Right cardiac atrium (tissue), 5 donors: Measurements from ENCODE around the gene TIAL1. TPM values are rescaled to one million over a fixed set of nuclear protein-coding genes. Genes with fewer than 3 reads are reported as not detected.

Experiments used
- ATAC-seq, 2 donors: fragments of 200-7000 bp; cut with Tn5 transposase; one replicate each; pipeline versions ENCODE4 v1.8.0 to v1.9.1; 2020; ENCODE audit warnings: moderate library complexity in 2 of 2, mild to moderate bottlenecking in 1 of 2
- DNase-seq, 3 donors: peaks; one replicate each; pipeline ENCODE4 v3.0.0-alpha.2; 2020
- H3K27ac ChIP-seq: one replicate; pipeline ENCODE4 v1.5.1; 2013; ENCODE audit warnings: mild to moderate bottlenecking, low read length, control low read depth, moderate library complexity
- H3K27me3 ChIP-seq: one replicate; pipeline ENCODE4 v1.6.1; 2013; ENCODE audit not compliant: control insufficient read depth, insufficient read depth
- H3K4me1 ChIP-seq: one replicate; pipeline ENCODE4 v1.6.1; 2013; ENCODE audit warnings: low read length; ENCODE audit not compliant: control insufficient read depth, insufficient read depth
- H3K4me3 ChIP-seq: one replicate; pipeline ENCODE4 v1.5.1; 2013; ENCODE audit warnings: low read length, control low read depth
- H3K9me3 ChIP-seq: one replicate; pipeline ENCODE4 v1.6.1; 2013; ENCODE audit warnings: low read length; ENCODE audit not compliant: control insufficient read depth
- WGBS: extraction: QIAGEN DNeasy Blood & Tissue Kit; methylation state at CpG from one replicate; pipeline ENCODE4 v1.1.7; 2013; 5-methylcytosine and 5-hydroxymethylcytosine counted together
- intact Hi-C, 4 donors: fragments of 100-400 bp; cut with DNase I; formaldehyde crosslinking; loops; one replicate each; pipeline versions ENCODE4 v1.11.0 to v1.14.0; 2022 to 2023
- polyA plus RNA-seq: library from polyadenylated mRNA; stranded (reverse); fragments of 200-250 nt; gene quantifications from one replicate; pipeline ENCODE4 v1.2.3, GENCODE V29; 2013
- total RNA-seq, 4 donors: library from RNA; stranded (reverse); fragmentation: NEBNext Ultra II Directional; extraction: Animal tissue kit (Norgen Biotek cat#: 25700); gene quantifications; one replicate each; pipeline ENCODE4 v1.2.1, GENCODE V29; 2021
- donor health status: healthy with polysubstance abuse.
- donor health status: DM: no; HTN: yes; CAD: no.
- donor health status: DM: no; HTN: no; CAD: no.
- donor health status: DM: no; HTN: yes; CAD: no; lungs with severe emphysema.
- donor health status: DM: yes; HTN: yes; CAD: no.

Gene TIAL1
- total and polyA plus RNA-seq, 5 donors: 37.7 to 92.6 (median 84.1) TPM

DNA sequence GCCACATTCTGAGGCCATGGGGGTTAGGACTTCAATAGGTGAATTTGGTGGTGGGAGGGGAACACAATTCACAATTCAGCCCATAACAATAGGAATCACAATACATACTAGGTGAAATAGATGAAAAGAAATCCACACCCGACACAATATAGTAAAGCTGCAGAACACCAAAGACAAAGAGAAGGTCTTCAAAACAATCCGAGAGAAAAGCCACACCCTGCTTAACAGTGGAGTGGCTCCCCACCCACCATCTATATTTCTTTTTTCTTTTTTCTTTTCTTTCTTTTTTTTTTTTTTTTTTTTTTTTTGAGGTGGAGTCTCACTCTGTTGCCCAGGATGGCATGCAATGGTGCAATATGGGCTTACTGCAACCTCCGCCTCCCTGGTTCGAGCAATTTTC is 14.7 kb upstream of the TIAL1 start:
- no peaks in the 10 kb centered on the region for H3K4me1 ChIP-seq
- no peaks in the 10 kb centered on the region for H3K27me3 ChIP-seq
- intact Hi-C loops: loop anchor here in 1 of 4 donors (10.0 kb wide), 1 partner anchor 253 kb away; no protein-coding TSS in a partner anchor
- H3K27ac ChIP-seq: no peak overlapping the region
- 69% methylated on average over 4 of the region's 4 CpGs for WGBS
- ATAC-seq: no peak
- H3K9me3 ChIP-seq: no peaks in the 10 kb centered on the region
- H3K4me3 ChIP-seq: no peak overlapping the region
- DNase-seq: no peak

DNA sequence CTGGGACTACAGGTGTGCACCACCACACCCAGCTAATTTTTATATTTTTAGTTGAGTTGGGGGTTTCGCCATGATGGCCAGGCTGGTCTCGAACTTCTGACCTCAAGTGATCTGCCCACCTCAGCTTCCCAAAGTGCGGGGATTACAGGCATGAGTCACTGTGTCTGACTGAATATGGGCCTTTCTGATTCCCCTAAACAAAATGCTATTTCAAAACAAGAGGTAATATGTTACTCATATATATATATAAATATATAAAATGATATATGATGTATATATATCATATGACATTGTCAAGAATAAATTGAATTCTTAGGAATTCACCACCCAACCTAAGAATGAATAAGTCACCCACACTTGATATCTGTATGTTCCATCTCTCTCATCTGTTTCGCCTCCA is 12.8 kb upstream of the TIAL1 start:
- Histone ChIP-seq H3K27me3 (no peaks in the 10 kb centered on the region), H3K9me3 (no peaks in the 10 kb centered on the region), H3K27ac (no peak overlapping the region), H3K4me1 (no peaks in the 10 kb centered on the region), H3K4me3 (no peak overlapping the region)
- intact Hi-C loops: no loop called here
- no peak for ATAC-seq
- WGBS: 96% methylated on average over 4 of the region's 4 CpGs
- no peak for DNase-seq

DNA sequence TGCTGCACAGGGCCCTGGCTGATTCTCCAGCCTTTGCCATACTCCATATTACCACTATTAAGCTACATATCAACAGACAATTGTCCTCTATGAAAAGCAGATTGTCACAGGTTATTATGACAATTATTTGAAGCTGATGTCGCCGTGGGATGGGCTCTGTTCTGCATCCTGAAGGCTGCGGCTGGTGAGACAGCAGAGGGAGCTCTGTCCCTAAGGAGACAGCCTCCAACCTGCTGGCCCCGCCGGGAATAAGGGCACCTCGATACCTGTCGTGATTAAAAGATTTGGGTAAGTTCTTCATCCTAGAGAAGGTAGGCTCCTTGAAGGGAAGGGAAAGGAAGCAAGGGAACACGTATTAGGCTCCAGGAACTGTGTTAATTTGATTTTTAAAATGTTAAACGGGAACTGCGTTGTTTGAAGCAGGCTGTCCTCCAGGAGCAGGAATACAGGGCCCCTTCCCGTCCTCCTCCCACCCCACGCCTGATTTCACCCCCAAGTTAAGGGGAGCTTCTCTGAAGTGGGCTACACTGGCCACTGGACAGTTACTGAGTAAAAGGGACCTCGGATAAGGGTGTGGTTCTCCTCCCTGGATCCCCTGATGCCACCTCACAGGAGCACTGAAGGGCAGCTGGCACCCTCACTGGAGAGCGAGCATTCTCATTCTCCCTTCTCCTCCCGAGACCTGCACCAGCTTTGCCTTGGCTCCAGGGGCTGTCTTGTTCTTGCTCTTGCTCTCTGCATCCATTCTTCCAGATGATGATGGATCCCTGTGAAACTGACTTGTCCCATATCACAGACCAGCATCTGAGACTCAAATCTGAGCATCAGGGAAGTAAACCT is 11.8 kb upstream of the TIAL1 start:
- Histone ChIP-seq H3K4me3 (peak overlapping the region; percentile 8), H3K27me3 (no peaks in the 10 kb centered on the region), H3K9me3 (no peaks in the 10 kb centered on the region), H3K4me1 (no peaks in the 10 kb centered on the region), H3K27ac (no peak overlapping the region)
- DNase-seq (peak in 2 of 3 donors; percentile 21 to 75), ATAC-seq (peak; percentile 86 to 88)
- intact Hi-C loops: no loop called here
- WGBS: 20% methylated on average over 15 of the region's 15 CpGs

DNA sequence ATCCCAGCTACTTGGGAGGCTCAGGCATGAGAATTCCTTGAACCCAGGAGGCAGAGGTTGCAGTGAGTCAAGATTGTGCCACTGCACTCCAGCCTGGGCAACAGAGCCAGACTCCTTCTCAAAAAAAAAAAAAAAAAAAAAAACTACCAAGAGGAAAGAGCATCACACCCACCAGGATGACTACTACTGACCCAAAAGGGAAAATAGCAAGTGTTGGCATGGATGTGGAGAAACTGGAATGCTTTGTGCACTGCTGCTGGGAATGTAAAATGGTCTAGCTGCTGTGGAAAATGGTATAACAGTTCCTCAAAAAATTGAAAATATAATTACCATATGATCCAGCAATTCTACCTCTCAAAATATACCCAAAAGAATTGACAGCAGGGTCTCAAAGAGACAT is 7.7 kb upstream of the TIAL1 start:
- no peak for ATAC-seq
- H3K4me1 ChIP-seq: no peaks in the 10 kb centered on the region
- no peaks in the 10 kb centered on the region for H3K27me3 ChIP-seq
- no peak overlapping the region for H3K4me3 ChIP-seq
- intact Hi-C loops: no loop called here
- H3K27ac ChIP-seq: no peak overlapping the region
- no peaks in the 10 kb centered on the region for H3K9me3 ChIP-seq
- DNase-seq: no peak

DNA sequence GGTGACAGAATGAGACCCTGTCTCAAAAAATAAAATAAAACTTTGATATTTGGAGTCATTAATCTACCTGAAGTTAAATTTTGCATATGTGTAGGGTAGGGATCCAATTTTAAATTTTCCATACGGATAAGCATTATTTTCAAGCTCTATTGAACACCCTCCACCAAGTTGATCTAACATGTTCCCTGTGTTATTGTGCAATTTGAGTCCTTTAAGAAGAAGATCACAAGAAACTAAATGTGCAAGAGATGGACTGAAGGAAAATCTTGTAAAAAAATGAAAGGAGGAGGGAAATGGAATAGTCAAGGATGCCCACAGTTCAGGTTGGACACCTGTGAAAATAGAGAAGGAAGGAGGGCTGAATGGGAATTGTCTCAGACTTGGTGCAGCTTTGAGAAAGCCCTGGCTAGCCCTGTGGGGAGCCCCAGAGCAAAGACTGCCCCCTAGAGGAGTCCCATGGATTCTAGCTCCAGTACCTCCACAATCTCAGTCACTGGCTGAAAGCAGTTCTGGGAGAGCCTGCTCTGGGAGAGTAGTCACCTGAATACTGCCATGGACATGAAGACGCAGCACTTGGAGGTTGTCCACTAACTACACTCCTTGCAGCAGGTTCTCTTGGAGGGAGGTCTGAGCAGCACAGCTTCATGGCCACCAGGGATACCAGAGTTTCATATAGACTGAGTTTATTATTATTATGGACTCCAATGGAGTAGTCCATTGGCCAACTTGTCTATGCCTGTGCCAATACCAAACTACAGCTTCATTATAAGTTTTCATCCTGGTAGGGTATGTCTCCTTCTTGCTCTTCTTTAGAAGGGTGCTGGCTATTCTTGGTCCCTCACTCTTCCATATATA is 5.7 kb upstream of the TIAL1 start:
- DNase-seq (no peak), ATAC-seq (peak in 1 of 2 donors; percentile 50)
- no peaks in the 10 kb centered on the region for H3K4me1 ChIP-seq
- 60% methylated on average over 2 of the region's 2 CpGs for WGBS
- intact Hi-C loops: no loop called here
- H3K27ac ChIP-seq: no peak overlapping the region
- no peak overlapping the region for H3K4me3 ChIP-seq
- H3K9me3 ChIP-seq: no peaks in the 10 kb centered on the region
- H3K27me3 ChIP-seq: no peaks in the 10 kb centered on the region

DNA sequence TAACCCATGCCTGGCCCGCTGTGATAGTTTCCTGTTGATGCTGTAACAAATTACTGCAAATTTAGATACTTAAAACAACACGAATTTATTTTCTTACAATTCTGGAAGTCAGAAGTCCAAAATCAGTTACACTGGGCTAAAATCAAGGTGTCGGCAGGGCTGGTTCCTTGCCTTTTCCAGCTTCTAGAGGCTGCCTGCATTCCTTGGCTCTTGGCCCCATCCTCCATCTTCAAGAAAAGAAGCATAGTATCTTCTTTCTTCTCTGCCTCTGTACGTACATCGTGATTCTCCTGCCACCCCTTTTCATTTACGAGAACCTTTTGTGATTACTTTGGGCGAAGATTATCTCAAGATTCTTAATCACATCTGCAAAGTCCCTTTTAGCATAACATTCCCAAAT is 1.6 kb upstream of the TIAL1 start:
- intact Hi-C loops: no loop called here
- 97% methylated on average over 7 of the region's 7 CpGs for WGBS
- Histone ChIP-seq H3K27ac (no peak overlapping the region), H3K9me3 (no peaks in the 10 kb centered on the region), H3K27me3 (no peaks in the 10 kb centered on the region), H3K4me3 (no peak overlapping the region), H3K4me1 (no peaks in the 10 kb centered on the region)
- ATAC-seq (no peak), DNase-seq (no peak)

DNA sequence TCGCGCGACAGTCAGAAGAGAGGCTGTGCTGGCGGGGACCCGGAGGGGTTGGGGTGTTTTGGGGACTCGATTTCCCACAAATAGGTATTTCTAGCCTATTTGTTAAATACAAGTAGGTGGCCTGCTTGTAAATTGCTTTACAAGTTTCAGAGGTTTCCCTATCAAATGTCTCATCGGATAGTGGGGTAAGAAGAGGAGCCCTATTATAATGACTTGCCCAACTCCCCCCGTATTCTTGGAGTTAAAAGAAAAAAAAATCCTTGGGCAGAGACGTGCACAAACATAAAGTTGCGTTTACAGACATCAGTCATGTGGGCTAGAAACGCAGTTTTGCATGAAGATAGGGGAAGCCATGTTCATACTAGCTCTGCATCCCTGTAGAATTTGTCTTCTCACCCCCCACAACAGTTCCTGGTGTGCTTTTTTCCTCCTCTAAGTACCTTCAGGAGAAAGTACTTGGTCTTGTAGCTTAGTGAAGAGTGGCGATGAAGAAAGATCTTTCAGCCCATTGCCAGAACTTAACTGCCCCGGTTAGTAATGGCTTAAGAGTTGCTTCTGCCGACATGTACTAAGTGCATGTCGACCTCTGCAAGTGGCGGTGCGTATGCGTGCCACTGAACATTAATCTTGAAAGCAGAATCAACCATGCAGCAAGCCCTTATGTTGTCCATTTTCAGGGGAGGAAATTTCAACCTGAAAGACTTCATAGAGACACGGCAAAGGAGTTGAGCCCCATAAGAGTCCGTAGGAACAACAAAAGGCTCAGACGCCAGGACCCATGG is 832 bp upstream of the TIAL1 start:
- WGBS: 47% methylated on average over 21 of the region's 21 CpGs
- ATAC-seq (no peak), DNase-seq (no peak)
- no peaks in the 10 kb centered on the region for H3K4me1 ChIP-seq
- H3K4me3 ChIP-seq: peak overlapping the region; percentile 45
- H3K9me3 ChIP-seq: no peaks in the 10 kb centered on the region
- intact Hi-C loops: no loop called here
- no peaks in the 10 kb centered on the region for H3K27me3 ChIP-seq
- peak overlapping the region; percentile 22 for H3K27ac ChIP-seq

DNA sequence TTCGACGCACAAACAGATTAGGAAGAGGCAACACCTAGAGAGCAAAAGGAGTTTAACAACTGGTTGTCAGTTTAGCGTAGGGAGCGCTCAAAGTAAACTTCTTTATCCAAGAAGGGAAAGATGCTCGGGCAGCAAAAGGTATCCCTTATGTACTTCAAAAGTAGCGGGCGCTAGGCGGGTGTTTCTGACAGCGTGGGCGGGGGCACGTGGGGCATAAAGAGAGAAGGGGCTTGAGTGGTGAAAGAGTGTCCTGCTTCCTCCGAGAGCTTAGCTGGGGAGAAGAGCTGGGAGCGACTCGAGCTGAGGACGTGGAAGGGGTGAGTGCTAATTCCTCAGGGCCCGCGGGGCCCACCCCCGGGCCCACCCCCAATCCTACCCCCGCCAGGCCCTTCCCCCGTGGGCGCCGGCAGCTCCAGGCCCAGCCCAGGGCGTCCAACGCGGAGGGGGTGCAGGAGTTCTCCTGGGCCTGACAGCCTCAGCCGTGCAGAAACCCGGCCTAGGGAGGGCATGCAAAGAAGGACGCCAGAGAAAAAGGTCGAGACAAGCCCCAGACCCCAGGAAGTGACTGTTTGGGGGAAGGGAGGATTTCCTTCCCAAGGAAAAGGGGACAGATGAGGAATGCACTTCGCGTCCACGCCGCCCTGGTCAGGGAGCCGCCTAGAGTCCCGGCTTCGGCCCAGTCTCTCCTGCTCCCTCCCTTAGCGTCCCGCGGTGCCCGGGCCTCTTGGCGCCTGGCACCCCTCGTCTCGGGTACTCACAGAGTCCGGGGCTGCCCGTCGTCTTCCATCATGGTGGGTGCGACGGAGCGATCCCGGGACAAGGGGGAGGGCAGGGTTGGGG is 868 bp downstream of the TIAL1 start:
- H3K27me3 ChIP-seq: no peaks in the 10 kb centered on the region
- peak overlapping the region; percentile 89 for H3K4me3 ChIP-seq
- no peaks in the 10 kb centered on the region for H3K9me3 ChIP-seq
- DNase-seq (peak; percentile 65 to 81 (median 76)), ATAC-seq (peak; percentile 54 to 68)
- no peaks in the 10 kb centered on the region for H3K4me1 ChIP-seq
- H3K27ac ChIP-seq: peak overlapping the region; percentile 99
- under 1% methylated on average over 50 of the region's 50 CpGs for WGBS
- intact Hi-C loops: no loop called here

DNA sequence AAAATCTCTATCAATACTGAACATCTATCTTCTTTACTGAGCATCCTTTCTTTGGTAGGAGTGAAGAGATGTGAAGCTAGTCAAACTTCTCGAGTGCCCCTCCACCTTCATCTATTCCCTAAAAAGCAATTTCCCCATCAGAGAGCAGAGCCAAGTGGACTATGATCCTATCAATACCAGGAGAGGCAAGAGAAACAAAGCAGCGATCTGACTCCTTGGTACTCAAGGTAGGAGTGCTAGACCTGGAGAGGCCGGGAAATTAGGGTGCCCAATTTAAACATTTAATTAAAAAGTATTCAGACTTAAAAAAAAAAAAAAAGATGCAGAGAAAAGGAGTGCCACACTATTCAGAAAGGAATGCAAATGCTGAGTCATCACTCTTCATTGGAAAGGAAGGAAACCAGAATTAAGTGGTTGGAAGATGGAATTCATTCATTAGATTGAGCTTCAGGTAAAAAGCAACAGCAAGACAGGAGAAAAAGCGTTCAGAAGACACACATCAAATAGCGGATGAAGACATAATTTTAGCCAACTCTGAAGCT is 1.6 kb downstream of the TIAL1 start:
- 27% methylated on average over 5 of the region's 5 CpGs for WGBS
- no peaks in the 10 kb centered on the region for H3K4me1 ChIP-seq
- H3K4me3 ChIP-seq: peak overlapping the region; percentile 89
- ATAC-seq: no peak
- H3K27me3 ChIP-seq: no peaks in the 10 kb centered on the region
- peak overlapping the region; percentile 35 for H3K27ac ChIP-seq
- intact Hi-C loops: no loop called here
- DNase-seq: no peak
- H3K9me3 ChIP-seq: no peaks in the 10 kb centered on the region

DNA sequence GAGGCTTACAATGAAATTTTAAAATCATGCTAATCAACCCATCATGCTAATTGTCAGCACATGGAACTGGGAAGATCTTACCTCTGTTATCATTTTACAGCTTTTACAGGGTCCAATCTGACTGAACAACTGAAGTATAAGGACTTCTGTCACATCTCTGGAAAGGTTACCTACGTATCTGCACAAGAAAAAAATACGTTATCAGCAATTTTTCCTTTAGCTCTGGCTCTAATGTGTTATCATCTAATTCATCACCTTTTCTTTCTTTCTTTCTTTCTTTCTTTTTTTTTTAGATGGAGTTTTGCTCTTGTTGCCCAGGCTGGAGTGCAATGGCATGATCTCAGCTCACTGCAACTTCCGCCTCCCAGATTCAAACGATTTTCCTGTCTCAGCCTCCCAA is 8.7 kb downstream of the TIAL1 start:
- H3K4me3 ChIP-seq: no peak overlapping the region
- ATAC-seq: no peak
- intact Hi-C loops: no loop called here
- H3K27me3 ChIP-seq: no peaks in the 10 kb centered on the region
- no peak overlapping the region for H3K27ac ChIP-seq
- H3K4me1 ChIP-seq: no peaks in the 10 kb centered on the region
- DNase-seq: no peak
- 92% methylated on average over 4 of the region's 4 CpGs for WGBS
- no peaks in the 10 kb centered on the region for H3K9me3 ChIP-seq
